Neural cell (in vitro differentiated cells): ENCODE measurements around the gene COL25A1. TPM values are rescaled to one million over a fixed set of nuclear protein-coding genes. Genes with fewer than 3 reads are reported as not detected.

Experiments used
- H2AFZ ChIP-seq: fragments of 200-600, 300-800 bp; sonication (generic), shearing (Covaris generic); 2 replicates; pipeline ENCODE4 v1.6.0; 2014; ENCODE audit warnings: low read depth, mild to moderate bottlenecking, antibody characterized with exemption, low read length, moderate library complexity
- H3F3A ChIP-seq: fragments of 200-600 bp; shearing (Covaris generic); 2 replicates; pipeline ENCODE4 v1.6.1; 2016; ENCODE audit warnings: mild to moderate bottlenecking, moderate library complexity, mixed read lengths, antibody characterized with exemption, low read length; ENCODE audit not compliant: insufficient read depth, poor library complexity, severe bottlenecking
- H3K27ac ChIP-seq: fragments of 200-600, 300-800 bp; sonication (generic), shearing (Covaris generic); 2 replicates; pipeline ENCODE4 v1.5.1; 2014; ENCODE audit warnings: mild to moderate bottlenecking, low read length, moderate library complexity
- H3K27me3 ChIP-seq: fragments of 300-800, 200-600 bp; sonication (generic), shearing (Covaris generic); 2 replicates; pipeline ENCODE4 v1.6.0; 2014; ENCODE audit warnings: mild to moderate bottlenecking, low read depth, low read length, moderate library complexity; ENCODE audit not compliant: insufficient read depth
- H3K36me3 ChIP-seq: fragments of 300-800, 200-600 bp; sonication (generic), shearing (Covaris generic); 2 replicates; pipeline ENCODE4 v1.5.1; 2014; ENCODE audit warnings: mild to moderate bottlenecking, antibody characterized with exemption, low read length, moderate library complexity; ENCODE audit not compliant: insufficient read depth
- H3K4me2 ChIP-seq: fragments of 300-800, 200-600 bp; sonication (generic), shearing (Covaris generic); 2 replicates; pipeline ENCODE4 v1.6.0; 2014; ENCODE audit warnings: mild to moderate bottlenecking, low read length
- H3K4me3 ChIP-seq: fragments of 300-800, 200-600 bp; sonication (generic), shearing (Covaris generic); 2 replicates; pipeline ENCODE4 v1.5.1; 2014; ENCODE audit warnings: mild to moderate bottlenecking, low read length, moderate library complexity
- H3K79me2 ChIP-seq: fragments of 200-600 bp; shearing (Covaris generic); replicated peaks from 2 replicates; pipeline ENCODE4 v1.6.0; 2014; ENCODE audit warnings: mild to moderate bottlenecking, low read length, moderate library complexity; ENCODE audit not compliant: insufficient read depth
- H3K9ac ChIP-seq: fragments of 300-800, 200-600 bp; sonication (generic), shearing (Covaris generic); 2 replicates; pipeline ENCODE4 v1.6.1; 2016; ENCODE audit warnings: mild to moderate bottlenecking, low read length, mixed read lengths
- H3K9me2 ChIP-seq: fragments of 200-600 bp; shearing (Covaris generic); 2 replicates; pipeline ENCODE4 v1.6.1; 2016; ENCODE audit warnings: mild to moderate bottlenecking, low read length, mixed read lengths; ENCODE audit not compliant: insufficient read depth
- H3K9me3 ChIP-seq: fragments of 200-600, 300-800 bp; sonication (generic), shearing (Covaris generic); 2 replicates; pipeline ENCODE4 v1.6.1; 2016; ENCODE audit warnings: mild to moderate bottlenecking, mixed run types, low read length, moderate library complexity, mixed read lengths
- H4K20me1 ChIP-seq: fragments of 200-600 bp; shearing (Covaris generic); 2 replicates; pipeline ENCODE4 v1.6.1; 2016; ENCODE audit warnings: mild to moderate bottlenecking, mixed run types; ENCODE audit not compliant: insufficient read depth
- EP300 ChIP-seq: fragments of 450-650 bp; conservative IDR thresholded peaks from 2 replicates; pipeline ENCODE4 v1.6.1; 2014; ENCODE audit warnings: antibody characterized with exemption, mild to moderate bottlenecking, moderate library complexity; ENCODE audit not compliant: poor library complexity, severe bottlenecking
- EZH2 ChIP-seq: fragments of 200-600, 300-800 bp; shearing (Covaris generic), sonication (generic); IDR thresholded peaks from 2 replicates; pipeline ENCODE4 v1.6.1; 2014; ENCODE audit warnings: antibody characterized with exemption, low read length, borderline replicate concordance, mild to moderate bottlenecking; ENCODE audit not compliant: insufficient read depth, poor library complexity, severe bottlenecking
- MXI1 ChIP-seq: fragments of 450-650 bp; conservative IDR thresholded peaks from 2 replicates; pipeline ENCODE4 v1.6.1; 2014; ENCODE audit warnings: antibody characterized with exemption, mild to moderate bottlenecking; ENCODE audit not compliant: poor library complexity, severe bottlenecking
- POLR2AphosphoS5 ChIP-seq: IDR thresholded peaks from 2 replicates; pipeline ENCODE4 v1.6.1; 2012
- RAD21 ChIP-seq: fragments of 450-650 bp; conservative IDR thresholded peaks from 2 replicates; pipeline ENCODE4 v1.6.1; 2014; ENCODE audit warnings: antibody characterized with exemption, mild to moderate bottlenecking, moderate library complexity
- REST ChIP-seq: IDR thresholded peaks from 2 replicates; pipeline ENCODE4 v1.6.1; 2012; ENCODE audit warnings: borderline replicate concordance
- SMC3 ChIP-seq: fragments of 450-650 bp; conservative IDR thresholded peaks from 2 replicates; pipeline ENCODE4 v1.6.1; 2014; ENCODE audit warnings: antibody characterized with exemption, mild to moderate bottlenecking, moderate library complexity; ENCODE audit not compliant: poor library complexity
- TAF1 ChIP-seq: IDR thresholded peaks from 2 replicates; pipeline ENCODE4 v1.6.1; 2012; ENCODE audit warnings: low read depth
- polyA plus RNA-seq: library from polyadenylated mRNA; depleted of rRNA; stranded (reverse); fragments of >200 nt; gene quantifications from 2 replicates; pipeline ENCODE4 v1.2.3, GENCODE V29; 2014
- TF ChIP-seq, protein P1 (sequence below): fragments of 450-650 bp; IDR thresholded peaks from 2 replicates; pipeline ENCODE4 v1.5.1; 2014; ENCODE audit warnings: antibody characterized with exemption, mild to moderate bottlenecking, moderate library complexity; ENCODE audit not compliant: poor library complexity, severe bottlenecking

Gene COL25A1
- polyA plus RNA-seq, 1 donor from 2014 or later, result 32.3 TPM

DNA sequence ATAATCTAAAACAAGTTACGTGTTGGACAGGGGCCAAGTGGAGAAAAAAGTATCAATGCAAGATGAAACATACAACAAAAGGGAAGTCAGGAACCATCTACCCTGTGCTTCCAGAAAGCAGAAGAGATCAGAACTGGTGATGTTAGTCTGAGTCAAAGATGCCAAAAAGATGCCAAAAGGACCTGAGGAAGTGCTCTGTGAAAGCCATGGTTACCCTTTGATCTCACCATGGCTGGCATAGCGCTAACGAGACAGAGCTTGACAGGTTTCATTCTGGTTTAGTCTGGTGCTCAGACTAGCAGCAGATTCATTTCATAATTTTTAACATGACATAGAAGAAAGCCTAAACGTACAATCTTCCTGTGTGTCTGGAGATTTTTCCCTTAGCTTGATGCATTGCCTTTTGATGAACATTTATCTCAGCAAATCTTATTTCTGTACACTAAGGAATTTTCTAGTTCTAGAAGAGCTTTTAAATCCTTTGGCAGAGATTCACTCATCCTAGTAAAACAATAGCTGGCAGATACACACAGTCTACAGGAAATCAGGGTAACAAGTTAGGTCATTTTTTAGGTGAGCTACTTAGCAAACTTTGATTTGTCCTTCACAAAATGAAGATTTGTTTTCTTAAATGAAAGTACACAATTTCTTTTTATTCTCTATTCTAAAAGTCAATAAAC lies 87.7 kb downstream of the COL25A1 start:
- H3K27ac ChIP-seq, result peak overlapping the region; percentile 47
- H3K36me3 ChIP-seq, result no peaks in the 10 kb centered on the region
- H3F3A ChIP-seq, result no peaks in the 10 kb centered on the region
- no peaks in the 10 kb centered on the region for H4K20me1 ChIP-seq
- no peak for TF ChIP-seq EP300
- TF ChIP-seq REST, result no peak
- TF ChIP-seq RAD21, result no peak
- no peak for TF ChIP-seq TAF1
- TF ChIP-seq SMC3, result no peak
- TF ChIP-seq EZH2, result no peak
- TF ChIP-seq, protein P1, sequence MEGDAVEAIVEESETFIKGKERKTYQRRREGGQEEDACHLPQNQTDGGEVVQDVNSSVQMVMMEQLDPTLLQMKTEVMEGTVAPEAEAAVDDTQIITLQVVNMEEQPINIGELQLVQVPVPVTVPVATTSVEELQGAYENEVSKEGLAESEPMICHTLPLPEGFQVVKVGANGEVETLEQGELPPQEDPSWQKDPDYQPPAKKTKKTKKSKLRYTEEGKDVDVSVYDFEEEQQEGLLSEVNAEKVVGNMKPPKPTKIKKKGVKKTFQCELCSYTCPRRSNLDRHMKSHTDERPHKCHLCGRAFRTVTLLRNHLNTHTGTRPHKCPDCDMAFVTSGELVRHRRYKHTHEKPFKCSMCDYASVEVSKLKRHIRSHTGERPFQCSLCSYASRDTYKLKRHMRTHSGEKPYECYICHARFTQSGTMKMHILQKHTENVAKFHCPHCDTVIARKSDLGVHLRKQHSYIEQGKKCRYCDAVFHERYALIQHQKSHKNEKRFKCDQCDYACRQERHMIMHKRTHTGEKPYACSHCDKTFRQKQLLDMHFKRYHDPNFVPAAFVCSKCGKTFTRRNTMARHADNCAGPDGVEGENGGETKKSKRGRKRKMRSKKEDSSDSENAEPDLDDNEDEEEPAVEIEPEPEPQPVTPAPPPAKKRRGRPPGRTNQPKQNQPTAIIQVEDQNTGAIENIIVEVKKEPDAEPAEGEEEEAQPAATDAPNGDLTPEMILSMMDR, result no peak
- no peak for TF ChIP-seq MXI1
- no peak for TF ChIP-seq POLR2AphosphoS5
- no peaks in the 10 kb centered on the region for H3K27me3 ChIP-seq
- H3K9me3 ChIP-seq, result no peaks in the 10 kb centered on the region
- H3K9me2 ChIP-seq, result no peaks in the 10 kb centered on the region
- no peak overlapping the region for H3K4me2 ChIP-seq
- H3K9ac ChIP-seq, result no peak overlapping the region
- no peak overlapping the region for H3K4me3 ChIP-seq
- no peak overlapping the region for H2AFZ ChIP-seq
- H3K79me2 ChIP-seq, result no peaks in the 10 kb centered on the region

- Histone ChIP-seq H2AFZ (no peak overlapping the region), H3K4me2 (no peak overlapping the region), H3K9me3 (no peaks in the 10 kb centered on the region), H3K27ac (no peak overlapping the region), H3K9me2 (no peaks in the 10 kb centered on the region), H4K20me1 (no peaks in the 10 kb centered on the region), H3F3A (no peaks in the 10 kb centered on the region), H3K79me2 (no peaks in the 10 kb centered on the region), H3K4me3 (no peak overlapping the region), H3K36me3 (no peaks in the 10 kb centered on the region), H3K9ac (no peak overlapping the region), H3K27me3 (no peaks in the 10 kb centered on the region)
- no peak for TF ChIP-seq REST
These were observed 89.4 kb downstream of the COL25A1 start for GRCh38 chr4:109213056-109213455.
